IMR-90 (cell line): ENCODE data around the gene BACH1. TPM values are rescaled to one million over a fixed set of nuclear protein-coding genes. Genes with fewer than 3 reads are reported as not detected.

Experiments
- ATAC-seq: fragments of 200-7000 bp; cut with Tn5 transposase; 2 replicates; pipeline ENCODE4 v1.9.1; 2020; ENCODE audit warnings: low read depth, mild to moderate bottlenecking, moderate library complexity
- BruUV-seq: library from RNA; stranded (reverse); fragments of 400-500 nt; replicated peaks from 2 replicates; lab custom pipeline; 2021; lab: Mats Ljungman, UMichigan
- CTCF ChIA-PET: fragments of 300-600 bp; formaldehyde crosslinking; extraction: SDS; loops from one replicate; lab custom pipeline; 2021; ENCODE audit warnings: antibody characterized with exemption; lab: Yijun Ruan, JAX
- POLR2A ChIA-PET: fragments of 300-600 bp; sonication (Branson Sonifier 250); formaldehyde crosslinking; loops from one replicate; lab custom pipeline; 2022; ENCODE audit warnings: antibody characterized with exemption; ENCODE audit not compliant: unreplicated experiment; lab: Charles Lee
- DNase-seq: peaks from one replicate; pipeline ENCODE4 v3.0.0; 2013
- H2AFZ ChIP-seq: replicated peaks from 2 replicates; pipeline ENCODE3; 2013; ENCODE audit warnings: low read length, mild to moderate bottlenecking; ENCODE audit not compliant: poor library complexity
- H2AK5ac ChIP-seq: 2 replicates; pipeline ENCODE4 v1.6.1; 2013; ENCODE audit warnings: low read depth, low read length, inconsistent platforms
- H2AK9ac ChIP-seq: replicated peaks from 2 replicates; pipeline ENCODE3; 2013; ENCODE audit warnings: mild to moderate bottlenecking, low read depth, low read length, moderate library complexity; ENCODE audit not compliant: poor library complexity
- H2BK120ac ChIP-seq: 2 replicates; pipeline ENCODE4 v1.6.1; 2013; ENCODE audit warnings: low read depth, low read length, inconsistent platforms
- H2BK15ac ChIP-seq: 3 replicates; pipeline ENCODE4 v1.6.1; 2013; ENCODE audit warnings: low read depth, low read length, inconsistent platforms
- H2BK20ac ChIP-seq: 2 replicates; pipeline ENCODE4 v1.6.1; 2013; ENCODE audit warnings: low read depth, mild to moderate bottlenecking, inconsistent platforms, low read length, moderate library complexity
- H2BK5ac ChIP-seq: 2 replicates; pipeline ENCODE4 v1.6.1; 2013; ENCODE audit warnings: mild to moderate bottlenecking, low read depth, low read length, inconsistent platforms; ENCODE audit not compliant: poor library complexity, severe bottlenecking
- H3K14ac ChIP-seq: replicated peaks from 2 replicates; pipeline ENCODE4 v1.6.1; 2013; ENCODE audit warnings: low read depth, low read length, inconsistent platforms
- H3K18ac ChIP-seq: 2 replicates; pipeline ENCODE4 v1.6.1; 2013; ENCODE audit warnings: low read depth, low read length, control low read depth
- H3K23ac ChIP-seq: 2 replicates; pipeline ENCODE4 v1.6.1; 2013; ENCODE audit warnings: low read depth, low read length, inconsistent platforms
- H3K27ac ChIP-seq: 2 replicates; pipeline ENCODE4 v1.5.1; 2013; ENCODE audit warnings: mild to moderate bottlenecking, control low read depth, low read length; ENCODE audit not compliant: insufficient read depth
- H3K27me3 ChIP-seq: 2 replicates; pipeline ENCODE4 v1.6.1; 2013; ENCODE audit warnings: low read length; ENCODE audit not compliant: control insufficient read depth, insufficient read depth
- H3K36me3 ChIP-seq: 2 replicates; pipeline ENCODE4 v1.6.1; 2013; ENCODE audit warnings: low read length, mixed read lengths; ENCODE audit not compliant: control insufficient read depth, insufficient read depth
- H3K4ac ChIP-seq: 2 replicates; pipeline ENCODE4 v1.6.1; 2013; ENCODE audit warnings: low read depth, low read length, inconsistent platforms
- H3K4me1 ChIP-seq: 2 replicates; pipeline ENCODE4 v1.6.1; 2013; ENCODE audit warnings: low read length, mixed read lengths; ENCODE audit not compliant: control insufficient read depth, insufficient read depth
- H3K4me2 ChIP-seq: 2 replicates; pipeline ENCODE4 v1.6.1; 2013; ENCODE audit warnings: low read depth, mild to moderate bottlenecking, control low read depth, low read length, moderate library complexity
- H3K4me3 ChIP-seq: 2 replicates; pipeline ENCODE4 v1.5.1; 2013; ENCODE audit warnings: low read depth, mild to moderate bottlenecking, control low read depth, low read length, moderate library complexity; ENCODE audit not compliant: insufficient read depth
- H3K56ac ChIP-seq: 2 replicates; pipeline ENCODE4 v1.6.1; 2013; ENCODE audit warnings: low read length, inconsistent platforms; ENCODE audit not compliant: insufficient read depth; ENCODE audit errors: extremely low read depth
- H3K79me1 ChIP-seq, 2 experiments: 2 replicates each; pipeline ENCODE4 v1.6.1; 2013; ENCODE audit warnings: low read length in 2 of 2, inconsistent platforms in 1 of 2, low read depth in 1 of 2
- H3K9ac ChIP-seq: 2 replicates; pipeline ENCODE4 v1.6.1; 2013; ENCODE audit warnings: low read depth, low read length, control low read depth
- H3K9me1 ChIP-seq: 2 replicates; pipeline ENCODE4 v1.6.1; 2013; ENCODE audit warnings: low read length, inconsistent platforms; ENCODE audit not compliant: insufficient read depth
- H3K9me3 ChIP-seq: 2 replicates; pipeline ENCODE4 v1.6.1; 2013; ENCODE audit warnings: low read length; ENCODE audit not compliant: control insufficient read depth, insufficient read depth
- H4K20me1 ChIP-seq: 2 replicates; pipeline ENCODE4 v1.6.1; 2013; ENCODE audit warnings: low read length, inconsistent platforms; ENCODE audit not compliant: insufficient read depth
- H4K5ac ChIP-seq: 2 replicates; pipeline ENCODE4 v1.6.1; 2013; ENCODE audit warnings: mild to moderate bottlenecking, low read depth, low read length, control low read depth
- H4K8ac ChIP-seq, 2 experiments: 2 replicates each; pipeline ENCODE4 v1.6.1; 2013; ENCODE audit warnings: low read depth in 2 of 2, low read length in 2 of 2, control low read depth in 1 of 2, inconsistent platforms in 1 of 2
- H4K91ac ChIP-seq: 2 replicates; pipeline ENCODE4 v1.6.1; 2013; ENCODE audit warnings: low read depth, low read length, inconsistent platforms; ENCODE audit not compliant: insufficient read depth
- BHLHE40 ChIP-seq: fragments of 150-350 bp; IDR thresholded peaks from 2 replicates; pipeline ENCODE4 v1.6.1; 2016; ENCODE audit warnings: mild to moderate bottlenecking, low read depth, low read length
- CEBPB ChIP-seq: IDR thresholded peaks from 2 replicates; pipeline ENCODE4 v1.6.1; 2012; ENCODE audit warnings: low read depth, low read length, improper control_type of control experiment
- ELK1 ChIP-seq: fragments of 150-350 bp; IDR thresholded peaks from 2 replicates; pipeline ENCODE4 v1.6.1; 2016; ENCODE audit warnings: low read depth, mild to moderate bottlenecking, low read length, moderate library complexity, borderline replicate concordance
- MAFK ChIP-seq: IDR thresholded peaks from 2 replicates; pipeline ENCODE4 v1.6.1; 2012; ENCODE audit warnings: low read depth, low read length, improper control_type of control experiment
- MXI1 ChIP-seq: IDR thresholded peaks from 2 replicates; pipeline ENCODE4 v1.6.1; 2012; ENCODE audit warnings: low read depth, mild to moderate bottlenecking, low read length, moderate library complexity, borderline replicate concordance
- POLR2A ChIP-seq: IDR thresholded peaks from 2 replicates; pipeline ENCODE4 v1.6.1; 2012; ENCODE audit warnings: mild to moderate bottlenecking, low read depth, low read length
- RFX5 ChIP-seq: IDR thresholded peaks from 2 replicates; pipeline ENCODE4 v1.8.0; 2012; ENCODE audit warnings: low read depth, mild to moderate bottlenecking, low read length, moderate library complexity
- dilution Hi-C: fragments of 300-500 bp; cut with HindIII; formaldehyde crosslinking; loops from one replicate; pipeline ENCODE4 v1.14.3; 2018; ENCODE audit warnings: low sequenced_read_pairs; ENCODE audit not compliant: unreplicated experiment
- in situ Hi-C: fragments of 300-500 bp; cut with MboI; formaldehyde crosslinking; loops from 3 replicates; pipeline ENCODE4 v1.14.3; 2019; ENCODE audit warnings: low sequenced_read_pairs, inconsistent platforms, mixed read lengths
- intact Hi-C: fragments of 100-400 bp; cut with micrococcal nuclease; formaldehyde crosslinking; loops from 2 replicates; pipeline ENCODE4 v1.10.0; 2022
- polyA plus RNA-seq, 3 experiments: library from polyadenylated mRNA; depleted of rRNA; stranded (reverse); fragments of >200 nt; gene quantifications; 2 replicates each; pipeline ENCODE4 v1.2.3, GENCODE V29; 2012; ENCODE audit warnings: low replicate concordance in 1 of 3
- total RNA-seq: library from RNA; depleted of rRNA; stranded (reverse); fragments of >200 nt; gene quantifications from 2 replicates; pipeline ENCODE4 v1.2.3, GENCODE V29; 2012

Gene BACH1
- total and polyA plus RNA-seq, 2 of the 4 experiments (the other 2 are of a cell fraction) = 23.1 to 108 TPM

DNA sequence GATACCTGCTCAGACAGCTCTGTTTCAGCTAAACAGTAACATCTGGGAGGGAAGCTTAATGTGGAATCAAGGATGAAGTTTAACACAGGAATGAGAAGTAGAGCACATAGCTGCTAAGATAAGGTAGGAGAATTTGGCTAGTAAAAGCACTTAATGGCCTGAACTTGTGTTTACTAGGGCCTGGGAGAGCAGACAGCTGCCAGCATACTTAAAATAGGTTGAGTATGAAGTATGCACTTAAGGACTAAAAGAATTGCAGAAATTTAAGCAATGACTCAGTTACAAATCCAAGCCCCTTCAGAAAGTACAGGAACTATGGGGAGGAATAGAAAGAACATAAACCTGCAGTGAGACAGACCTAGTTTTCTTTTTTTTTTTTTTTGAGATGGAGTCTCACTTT is 53.0 kb downstream of the BACH1 start:
- Histone ChIP-seq H3K9me1 (peaks cover 23% of the 10 kb centered on the region), H2AK9ac (no peak overlapping the region), H3K27me3 (no peaks in the 10 kb centered on the region), H4K20me1 (no peaks in the 10 kb centered on the region; the same call in 1 of the 2 replicates), H3K56ac (peak overlapping the region; percentile 69), H3K4ac (peak overlapping the region; percentile 54; the same call in 1 of the 2 replicates), H2BK20ac (peak overlapping the region; percentile 71), H3K14ac (peak overlapping the region; percentile 20; the same call in 1 of the 2 replicates), H2AK5ac (peak overlapping the region; percentile 23; the same call in 1 of the 2 replicates), H2BK15ac (peak overlapping the region; percentile 21; the same call in 1 of the 3 replicates), H3K9me3 (peaks cover 7% of the 10 kb centered on the region), H3K9ac (no peak overlapping the region), H3K4me3 (no peak overlapping the region), H3K36me3 (peaks cover 15% of the 10 kb centered on the region), H2BK5ac (peak overlapping the region; percentile 85), H3K18ac (peak overlapping the region; percentile 90), H3K79me1 (peaks cover 47 to 70% of the 10 kb centered on the region in 2 experiments), H4K8ac (peak overlapping the region in 1 of 2 experiments; percentile 24; a peak in 2 of 4 replicates), H3K4me2 (peak overlapping the region; percentile 50; the same call in 1 of the 2 replicates), H3K4me1 (peaks cover 32% of the 10 kb centered on the region), H2AFZ (no peak overlapping the region), H3K23ac (peak overlapping the region; percentile 32), H4K91ac (peak overlapping the region; percentile 27; the same call in 1 of the 2 replicates), H2BK120ac (peak overlapping the region; percentile 81), H3K27ac (peak overlapping the region; percentile 62), H4K5ac (peak overlapping the region; percentile 65; the same call in 1 of the 2 replicates)
- DNase-seq (peak; percentile 91), ATAC-seq (peak; percentile 82)
- intact Hi-C loops = loop anchor here (1.0 kb wide), 1 partner anchor 259 kb away; no protein-coding TSS in a partner anchor
- dilution Hi-C loops = no loop called here
- in situ Hi-C loops = no loop called here
- ChIA-PET CTCF (interaction anchor here (0.7 to 0.9 kb wide), 2 partner anchors 10 to 20 kb away, joined by 3 read pairs; no protein-coding TSS in a partner anchor), POLR2A (interaction anchor here (0.6 to 0.7 kb wide), 2 partner anchors 117 to 1924 kb away, joined by 7 to 10 read pairs; no protein-coding TSS in a partner anchor)
- TF ChIP-seq MXI1 (no peak), BHLHE40 (no peak), ELK1 (no peak), CEBPB (peak; percentile 29; the same call in 1 of the 2 replicates), MAFK (no peak), POLR2A (no peak), RFX5 (no peak)
- no TSS peak for BruUV-seq
